ENCODE measurements around the gene TRPM2. TPM values are rescaled to one million over a fixed set of nuclear protein-coding genes. Genes with fewer than 3 reads are reported as not detected.

Gene TRPM2
- total RNA-seq, 1 donor from 2014 or later = 1.6 TPM

- Histone ChIP-seq H3K9ac (ENCODE audit: low read depth in 1 of 3, low read length in 3 of 3) (no peak overlapping the region), H3K27ac (ENCODE audit: low read depth, low read length) (no peak overlapping the region), H3K4me1 (ENCODE audit: control insufficient read depth in 3 of 3, insufficient read depth in 3 of 3, low read length in 3 of 3) (no peaks in the 10 kb centered on the region), H3K36me3 (ENCODE audit: control insufficient read depth in 3 of 3, insufficient read depth in 3 of 3, low read length in 3 of 3) (no peaks in the 10 kb centered on the region), H3K27me3 (ENCODE audit: control insufficient read depth in 3 of 3, insufficient read depth in 3 of 3, low read length in 3 of 3) (peaks cover 15 to 20% (median 18%) of the 10 kb centered on the region in 3 donors), H3K4me3 (ENCODE audit: low read length in 3 of 3) (no peak overlapping the region), H3K9me3 (ENCODE audit: control insufficient read depth in 3 of 3, low read length in 3 of 3) (no peaks in the 10 kb centered on the region)
Measured at GRCh38 chr21:44485796-44486195, 132.4 kb downstream of the TRPM2 start.

DNA sequence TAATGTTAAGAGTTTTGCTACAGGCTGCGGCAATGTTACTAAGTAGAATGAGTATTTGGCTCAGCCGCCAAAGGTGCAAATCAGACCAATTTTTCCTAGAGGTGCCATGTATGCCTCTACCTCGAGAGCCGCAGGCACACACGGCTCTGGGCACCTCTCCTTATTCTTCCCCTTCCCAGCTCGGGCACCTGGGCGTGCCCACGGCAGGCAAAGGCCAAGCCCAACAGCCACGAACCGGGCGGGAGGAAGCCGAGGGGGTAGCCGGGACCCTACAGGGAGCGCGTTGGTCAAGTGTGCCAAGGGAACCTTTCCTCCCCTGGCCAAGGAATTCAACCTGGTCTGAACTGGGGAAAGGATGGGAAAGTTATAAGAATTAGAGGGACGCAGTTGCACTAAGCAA, 132.9 kb downstream of the TRPM2 start:
- no peak overlapping the region for H3K27ac ChIP-seq (ENCODE audit: low read depth, low read length)
- peaks cover 15 to 20% (median 18%) of the 10 kb centered on the region in 3 donors for H3K27me3 ChIP-seq (ENCODE audit: control insufficient read depth in 3 of 3, insufficient read depth in 3 of 3, low read length in 3 of 3)
- H3K9me3 ChIP-seq (ENCODE audit: control insufficient read depth in 3 of 3, low read length in 3 of 3) = no peaks in the 10 kb centered on the region
- H3K4me3 ChIP-seq (ENCODE audit: low read length in 3 of 3) = no peak overlapping the region
- H3K36me3 ChIP-seq (ENCODE audit: control insufficient read depth in 3 of 3, insufficient read depth in 3 of 3, low read length in 3 of 3) = no peaks in the 10 kb centered on the region
- H3K9ac ChIP-seq (ENCODE audit: low read depth in 1 of 3, low read length in 3 of 3) = no peak overlapping the region
- H3K4me1 ChIP-seq (ENCODE audit: control insufficient read depth in 3 of 3, insufficient read depth in 3 of 3, low read length in 3 of 3) = no peaks in the 10 kb centered on the region

DNA sequence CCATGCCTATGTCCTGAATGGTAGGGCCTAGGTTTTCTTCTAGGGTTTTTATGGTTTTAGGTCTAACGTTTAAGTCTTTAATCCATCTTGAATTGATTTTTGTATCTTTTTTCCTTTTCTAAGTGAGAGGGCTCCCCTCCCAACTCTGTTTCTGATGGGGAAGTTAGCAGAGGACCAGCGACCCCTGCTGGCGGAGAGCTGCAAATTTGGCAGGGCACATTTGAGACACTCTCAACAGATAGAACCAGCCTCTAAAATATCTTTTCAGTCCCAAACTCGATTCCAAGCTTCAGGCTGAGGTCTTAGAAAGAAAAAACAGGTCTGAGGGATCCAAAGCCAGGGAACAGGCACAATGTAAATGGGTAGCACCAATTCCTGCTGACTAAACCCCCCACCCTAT, 134.4 kb downstream of the TRPM2 start:
- Histone ChIP-seq H3K9me3 (ENCODE audit: control insufficient read depth in 3 of 3, low read length in 3 of 3) (peaks cover 0 to 4% (median 2%) of the 10 kb centered on the region in 3 donors), H3K36me3 (ENCODE audit: control insufficient read depth in 3 of 3, insufficient read depth in 3 of 3, low read length in 3 of 3) (no peaks in the 10 kb centered on the region), H3K27me3 (ENCODE audit: control insufficient read depth in 3 of 3, insufficient read depth in 3 of 3, low read length in 3 of 3) (peaks cover 15 to 22% (median 18%) of the 10 kb centered on the region in 3 donors), H3K4me3 (ENCODE audit: low read length in 3 of 3) (no peak overlapping the region), H3K4me1 (ENCODE audit: control insufficient read depth in 3 of 3, insufficient read depth in 3 of 3, low read length in 3 of 3) (no peaks in the 10 kb centered on the region), H3K27ac (ENCODE audit: low read depth, low read length) (no peak overlapping the region), H3K9ac (ENCODE audit: low read depth in 1 of 3, low read length in 3 of 3) (no peak overlapping the region)

DNA sequence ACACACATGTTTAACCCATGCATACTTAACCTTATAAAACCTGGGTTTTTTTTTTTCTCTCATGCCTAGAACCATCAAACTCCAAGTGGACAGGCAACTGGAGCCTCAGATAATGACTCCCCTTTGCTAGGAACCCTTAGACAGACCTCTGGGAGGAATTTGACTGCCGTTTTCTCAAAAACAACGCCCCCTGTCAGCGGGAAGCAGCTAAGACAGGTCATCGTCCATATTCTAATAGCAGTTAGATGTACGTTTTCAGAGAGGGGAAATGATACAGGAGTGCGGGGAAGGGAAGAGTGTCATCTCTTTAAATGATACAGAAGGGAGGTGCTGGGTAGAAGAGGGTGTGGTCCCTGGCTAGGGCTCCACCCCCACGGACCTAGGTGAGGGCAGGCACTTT, 136.5 kb downstream of the TRPM2 start:
- Histone ChIP-seq H3K27me3 (ENCODE audit: control insufficient read depth in 3 of 3, insufficient read depth in 3 of 3, low read length in 3 of 3) (peaks cover 7 to 28% (median 22%) of the 10 kb centered on the region in 3 donors), H3K9me3 (ENCODE audit: control insufficient read depth in 3 of 3, low read length in 3 of 3) (peaks cover 0 to 9% (median 7%) of the 10 kb centered on the region in 3 donors), H3K4me3 (ENCODE audit: low read length in 3 of 3) (no peak overlapping the region), H3K36me3 (ENCODE audit: control insufficient read depth in 3 of 3, insufficient read depth in 3 of 3, low read length in 3 of 3) (no peaks in the 10 kb centered on the region), H3K9ac (ENCODE audit: low read depth in 1 of 3, low read length in 3 of 3) (no peak overlapping the region), H3K4me1 (ENCODE audit: control insufficient read depth in 3 of 3, insufficient read depth in 3 of 3, low read length in 3 of 3) (no peaks in the 10 kb centered on the region), H3K27ac (ENCODE audit: low read depth, low read length) (no peak overlapping the region)

DNA sequence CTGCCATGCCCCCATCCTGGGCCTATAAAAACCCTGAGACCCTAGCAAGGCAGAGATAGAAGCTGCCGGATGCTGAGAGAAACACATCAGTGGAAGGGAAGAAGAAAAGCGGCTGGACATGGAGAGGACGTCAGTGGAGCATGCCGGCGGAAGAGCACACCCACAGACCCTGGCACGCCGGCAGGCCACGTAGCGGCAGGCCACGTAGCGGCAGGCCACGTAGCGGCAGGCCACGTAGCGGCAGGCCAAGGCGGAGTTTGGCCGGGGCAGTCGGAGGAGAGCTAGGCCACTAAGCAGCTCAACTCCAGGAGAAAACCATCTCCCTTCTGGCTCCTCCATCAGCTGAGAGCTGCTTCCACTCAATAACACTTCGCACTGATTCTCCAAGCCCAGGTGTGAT, 137.0 kb downstream of the TRPM2 start:
- Histone ChIP-seq H3K27me3 (ENCODE audit: control insufficient read depth in 3 of 3, insufficient read depth in 3 of 3, low read length in 3 of 3) (peaks cover 7 to 32% (median 27%) of the 10 kb centered on the region in 3 donors), H3K4me1 (ENCODE audit: control insufficient read depth in 3 of 3, insufficient read depth in 3 of 3, low read length in 3 of 3) (no peaks in the 10 kb centered on the region), H3K9ac (ENCODE audit: low read depth in 1 of 3, low read length in 3 of 3) (no peak overlapping the region), H3K27ac (ENCODE audit: low read depth, low read length) (no peak overlapping the region), H3K9me3 (ENCODE audit: control insufficient read depth in 3 of 3, low read length in 3 of 3) (peaks cover 0 to 9% (median 7%) of the 10 kb centered on the region in 3 donors), H3K4me3 (ENCODE audit: low read length in 3 of 3) (no peak overlapping the region), H3K36me3 (ENCODE audit: control insufficient read depth in 3 of 3, insufficient read depth in 3 of 3, low read length in 3 of 3) (no peaks in the 10 kb centered on the region)

- Histone ChIP-seq H3K9ac (ENCODE audit: low read depth in 1 of 3, low read length in 3 of 3) (no peak overlapping the region), H3K27ac (ENCODE audit: low read depth, low read length) (no peak overlapping the region), H3K4me3 (ENCODE audit: low read length in 3 of 3) (no peak overlapping the region), H3K9me3 (ENCODE audit: control insufficient read depth in 3 of 3, low read length in 3 of 3) (peaks cover 0 to 9% (median 7%) of the 10 kb centered on the region in 3 donors), H3K4me1 (ENCODE audit: control insufficient read depth in 3 of 3, insufficient read depth in 3 of 3, low read length in 3 of 3) (no peaks in the 10 kb centered on the region), H3K27me3 (ENCODE audit: control insufficient read depth in 3 of 3, insufficient read depth in 3 of 3, low read length in 3 of 3) (peaks cover 4 to 35% (median 27%) of the 10 kb centered on the region in 3 donors), H3K36me3 (ENCODE audit: control insufficient read depth in 3 of 3, insufficient read depth in 3 of 3, low read length in 3 of 3) (no peaks in the 10 kb centered on the region)
Measured at GRCh38 chr21:44490816-44491215, 137.4 kb downstream of the TRPM2 start.

Small RNA genes within 50 kb of the gene (small RNA-seq; reads per million reads assigned to genes)
- not detected for gene RF00285

Other genes with a start within 250 kb of the TRPM2 start
- 7.3 TPM for gene PWP2, start 246.2 kb upstream of the TRPM2 start, total RNA-seq
- 15.1 TPM for gene GATD3, start 219.9 kb upstream of the TRPM2 start, total RNA-seq
- gene ICOSLG, start 112.7 kb upstream of the TRPM2 start, total RNA-seq = 2.6 TPM
- not detected for gene DNMT3L, start 91.7 kb upstream of the TRPM2 start, total RNA-seq
- gene AIRE, start 67.7 kb upstream of the TRPM2 start, total RNA-seq = not detected
- gene PFKL, start 53.6 kb upstream of the TRPM2 start, total RNA-seq = 72.0 TPM
- 11.0 TPM for gene CFAP410, start 14.2 kb upstream of the TRPM2 start, total RNA-seq
- gene LRRC3, start 101.9 kb downstream of the TRPM2 start, total RNA-seq = 0.52 TPM
- not detected for gene KRTAP10-1, start 186.6 kb downstream of the TRPM2 start, total RNA-seq
- not detected for gene KRTAP10-2, start 197.9 kb downstream of the TRPM2 start, total RNA-seq
- not detected for gene KRTAP10-3, start 205.2 kb downstream of the TRPM2 start, total RNA-seq
- not detected for gene KRTAP10-4, start 220.1 kb downstream of the TRPM2 start, total RNA-seq
- not detected for gene KRTAP10-5, start 227.0 kb downstream of the TRPM2 start, total RNA-seq
- gene KRTAP10-6, start 238.9 kb downstream of the TRPM2 start, total RNA-seq = not detected
- gene KRTAP10-7, start 247.0 kb downstream of the TRPM2 start, total RNA-seq = not detected

Measured in skeletal muscle tissue (tissue), 5 donors.